Epithelial cell of proximal tubule (primary cell): ENCODE data around the gene POMT2. TPM values are rescaled to one million over a fixed set of nuclear protein-coding genes. Genes with fewer than 3 reads are reported as not detected.

Source experiments
- DNase-seq: peaks from one replicate; pipeline ENCODE4 v3.0.0-alpha.2; 2011; ENCODE audit warnings: low read depth
- H3K4me3 ChIP-seq: 2 replicates; pipeline ENCODE4 v1.5.1; 2011; ENCODE audit warnings: low read depth, mild to moderate bottlenecking, low read length
- CTCF ChIP-seq: conservative IDR thresholded peaks from 2 replicates; pipeline ENCODE4 v1.5.1; 2012; ENCODE audit warnings: low read depth, mild to moderate bottlenecking, low read length
- total RNA-seq: library from RNA; depleted of rRNA; stranded (reverse); fragments of >200 nt; gene quantifications from 2 replicates; pipeline ENCODE4 v1.2.3, GENCODE V29; 2015

POMT2 gene
- total RNA-seq, 1 donor from 2014 or later: 17.8 TPM

GRCh38 chr14:77264466-77265186, 56.1 kb downstream of the POMT2 start:
- no peak overlapping the region for H3K4me3 ChIP-seq
- DNase-seq: no peak
- no peak for TF ChIP-seq CTCF

GRCh38 chr14:77260631-77261030, 60.1 kb downstream of the POMT2 start:
- DNase-seq: no peak
- no peak for TF ChIP-seq CTCF
- H3K4me3 ChIP-seq: no peak overlapping the region

GRCh38 chr14:77260199-77260598, 60.5 kb downstream of the POMT2 start:
- TF ChIP-seq CTCF: no peak
- no peak for DNase-seq
- no peak overlapping the region for H3K4me3 ChIP-seq

- no peak overlapping the region for H3K4me3 ChIP-seq
- DNase-seq: no peak
- no peak for TF ChIP-seq CTCF
Observed at GRCh38 chr14:77259025-77259715, 61.5 kb downstream of the POMT2 start.

GRCh38 chr14:77258566-77258965, 62.1 kb downstream of the POMT2 start:
- H3K4me3 ChIP-seq: no peak overlapping the region
- DNase-seq: no peak
- no peak for TF ChIP-seq CTCF

- TF ChIP-seq CTCF: no peak
- DNase-seq: no peak
- no peak overlapping the region for H3K4me3 ChIP-seq
Observed at GRCh38 chr14:77257700-77258099, 63.0 kb downstream of the POMT2 start.

GRCh38 chr14:77256694-77257093, 64.0 kb downstream of the POMT2 start:
- DNase-seq: no peak
- no peak for TF ChIP-seq CTCF

More at GRCh38 chr14:77256694-77257093, 64.0 kb downstream of the POMT2 start:
- no peak overlapping the region for H3K4me3 ChIP-seq
